HG03060 (cell line): ENCODE measurements around the gene MAST3.

ENCODE experiments used
- ATAC-seq: cut with Tn5 transposase; IDR thresholded peaks from one replicate; pipeline ENCODE4 v1.9.1; 2021; ENCODE audit warnings: low read depth, moderate number of reproducible peaks; ENCODE audit not compliant: unreplicated experiment

MAST3 gene

DNA sequence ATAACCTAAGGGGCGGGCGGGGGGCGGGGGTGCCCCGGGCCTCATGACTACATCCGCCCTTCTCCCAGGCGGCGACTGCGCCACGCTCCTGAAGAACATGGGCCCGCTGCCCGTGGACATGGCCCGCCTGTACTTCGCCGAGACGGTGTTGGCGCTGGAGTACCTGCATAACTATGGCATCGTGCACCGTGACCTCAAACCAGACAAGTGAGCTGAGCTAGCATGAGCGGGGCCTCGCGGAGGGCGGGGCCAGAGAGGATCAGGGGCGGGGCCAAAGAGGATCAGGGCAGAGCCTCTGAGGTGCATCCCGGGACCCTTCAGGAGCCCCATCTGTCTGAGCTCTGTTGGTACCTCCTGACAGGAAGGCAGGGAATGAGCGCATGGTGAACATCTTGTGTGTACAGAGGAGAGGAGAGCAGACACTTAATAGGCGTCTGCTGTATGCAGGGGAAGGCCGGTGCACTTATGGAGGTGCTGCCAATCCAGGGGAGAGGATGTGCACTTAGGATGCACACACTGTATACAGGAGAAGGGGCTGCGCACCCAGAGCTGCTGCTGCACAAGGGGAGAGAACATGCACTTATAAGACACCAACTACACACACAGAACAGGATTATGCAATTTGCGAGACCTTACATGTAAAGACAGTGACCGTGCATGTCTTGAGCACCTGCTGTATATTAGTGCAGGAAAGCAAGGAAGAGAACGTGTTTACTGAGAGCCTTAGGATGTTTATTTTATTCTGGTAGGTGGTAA lies 34.4 kb downstream of the MAST3 start:
- no peak for ATAC-seq

- no peak for ATAC-seq
These were observed 38.4 kb downstream of the MAST3 start for GRCh38 chr19:18135712-18136584.

DNA sequence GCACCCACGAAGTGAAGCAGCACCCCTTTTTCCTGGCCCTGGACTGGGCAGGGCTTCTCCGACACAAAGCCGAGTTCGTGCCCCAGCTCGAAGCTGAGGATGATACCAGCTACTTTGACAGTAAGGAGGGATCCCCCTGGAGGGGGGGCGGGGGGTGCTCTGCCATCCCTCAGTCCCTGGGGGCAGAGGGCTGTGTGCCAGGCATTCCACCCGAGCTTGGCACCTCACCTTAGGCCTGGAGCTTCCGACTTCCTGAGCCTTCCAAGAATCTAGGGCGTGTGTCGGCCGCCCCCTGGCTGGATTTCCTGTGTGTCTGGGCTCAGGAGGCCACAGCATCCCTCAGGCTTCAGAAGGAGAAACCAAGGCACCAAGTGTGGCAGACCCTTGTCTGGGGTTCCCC lies 39.7 kb downstream of the MAST3 start:
- no peak for ATAC-seq

- no peak for ATAC-seq
These were observed 40.2 kb downstream of the MAST3 start for GRCh38 chr19:18137657-18138339.

GRCh38 chr19:18140473-18140872 lies 42.9 kb downstream of the MAST3 start:
- no peak for ATAC-seq

GRCh38 chr19:18141031-18141430 lies 43.5 kb downstream of the MAST3 start:
- ATAC-seq: no peak

GRCh38 chr19:18143902-18144301 lies 46.3 kb downstream of the MAST3 start:
- no peak for ATAC-seq

- ATAC-seq: no peak
These were observed 46.8 kb downstream of the MAST3 start for GRCh38 chr19:18144361-18144760.

DNA sequence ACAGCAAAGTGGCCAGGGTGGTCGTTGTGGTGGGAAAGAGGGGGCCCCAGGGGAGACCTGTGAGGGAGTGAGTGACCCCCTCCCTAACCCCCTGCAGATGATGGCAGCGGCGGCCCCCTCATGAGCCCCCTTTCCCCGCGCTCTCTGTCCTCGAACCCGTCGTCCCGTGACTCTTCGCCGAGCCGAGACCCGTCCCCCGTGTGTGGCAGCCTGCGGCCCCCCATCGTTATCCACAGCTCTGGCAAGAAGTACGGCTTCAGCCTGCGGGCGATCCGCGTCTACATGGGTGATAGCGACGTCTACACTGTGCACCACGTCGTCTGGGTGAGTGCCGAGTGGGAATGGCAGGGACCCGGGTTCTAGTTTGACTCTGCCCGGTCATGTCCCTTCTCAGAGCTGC lies 47.3 kb downstream of the MAST3 start:
- ATAC-seq: no peak

GRCh38 chr19:18145391-18145999 lies 47.9 kb downstream of the MAST3 start:
- no peak for ATAC-seq

- ATAC-seq: no peak
These were observed 49.8 kb downstream of the MAST3 start for GRCh38 chr19:18147396-18147795.

GRCh38 chr19:18149596-18149975 lies 52.0 kb downstream of the MAST3 start:
- ATAC-seq: no peak

DNA sequence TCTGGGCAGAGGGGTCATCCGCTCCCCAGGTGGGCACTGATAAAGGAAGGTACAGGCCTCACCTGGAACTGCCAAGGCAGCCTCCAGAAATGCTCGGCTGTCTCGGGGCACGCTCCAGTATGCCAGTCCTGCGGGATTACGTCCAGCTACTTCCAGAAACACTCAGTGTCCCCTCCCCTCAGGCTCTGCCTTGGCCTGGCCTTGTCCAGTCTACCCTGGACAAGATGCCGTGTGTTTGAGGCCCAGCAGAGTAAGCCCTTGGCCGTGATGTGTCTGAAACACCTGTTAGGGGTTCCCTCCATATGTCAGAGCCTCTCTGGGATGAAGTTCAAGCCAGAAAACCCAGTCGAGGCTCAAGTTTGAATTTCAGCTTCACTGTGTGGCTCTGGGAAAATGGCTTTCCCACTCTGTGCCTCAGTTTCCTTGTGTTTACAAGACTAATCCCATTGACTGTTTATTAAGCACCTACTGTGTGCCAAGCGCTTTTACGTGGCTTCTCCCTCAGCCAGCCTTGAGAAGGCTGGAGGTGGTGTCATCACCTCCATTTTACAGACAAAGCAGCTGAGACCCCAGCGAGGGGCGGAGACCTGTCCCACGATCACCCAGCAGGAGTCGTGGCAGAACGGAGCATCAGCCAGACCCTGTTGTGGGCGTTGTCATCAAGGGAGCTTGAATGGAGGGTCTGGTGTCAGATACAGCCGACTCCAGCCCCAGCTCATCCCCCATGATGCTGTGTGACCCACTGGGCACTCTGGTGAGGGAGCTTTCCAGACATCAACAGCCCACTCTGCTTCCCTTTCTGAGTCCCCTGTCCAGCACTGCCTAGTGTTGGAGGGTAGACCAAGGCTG lies 53.4 kb downstream of the MAST3 start:
- no peak for ATAC-seq

DNA sequence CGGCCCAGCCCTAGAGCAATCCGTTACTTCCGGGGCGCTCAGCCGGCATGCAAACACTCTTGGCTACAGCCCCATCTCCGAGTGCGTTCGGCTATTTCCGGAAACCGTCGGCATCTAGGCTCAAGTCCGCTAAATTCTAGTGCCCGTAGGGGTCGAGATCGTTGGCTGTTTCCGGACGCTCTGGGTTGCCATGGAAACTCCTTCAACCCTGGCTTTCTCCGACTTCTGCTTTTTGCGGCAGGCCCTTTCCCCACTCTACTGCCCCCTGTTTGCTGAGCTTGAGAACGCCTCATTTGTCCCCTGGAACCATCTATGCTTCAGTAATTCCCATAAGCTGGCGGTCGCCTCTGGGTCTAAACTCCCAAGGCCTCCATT lies 54.9 kb downstream of the MAST3 start:
- ATAC-seq: peak; percentile 75

DNA sequence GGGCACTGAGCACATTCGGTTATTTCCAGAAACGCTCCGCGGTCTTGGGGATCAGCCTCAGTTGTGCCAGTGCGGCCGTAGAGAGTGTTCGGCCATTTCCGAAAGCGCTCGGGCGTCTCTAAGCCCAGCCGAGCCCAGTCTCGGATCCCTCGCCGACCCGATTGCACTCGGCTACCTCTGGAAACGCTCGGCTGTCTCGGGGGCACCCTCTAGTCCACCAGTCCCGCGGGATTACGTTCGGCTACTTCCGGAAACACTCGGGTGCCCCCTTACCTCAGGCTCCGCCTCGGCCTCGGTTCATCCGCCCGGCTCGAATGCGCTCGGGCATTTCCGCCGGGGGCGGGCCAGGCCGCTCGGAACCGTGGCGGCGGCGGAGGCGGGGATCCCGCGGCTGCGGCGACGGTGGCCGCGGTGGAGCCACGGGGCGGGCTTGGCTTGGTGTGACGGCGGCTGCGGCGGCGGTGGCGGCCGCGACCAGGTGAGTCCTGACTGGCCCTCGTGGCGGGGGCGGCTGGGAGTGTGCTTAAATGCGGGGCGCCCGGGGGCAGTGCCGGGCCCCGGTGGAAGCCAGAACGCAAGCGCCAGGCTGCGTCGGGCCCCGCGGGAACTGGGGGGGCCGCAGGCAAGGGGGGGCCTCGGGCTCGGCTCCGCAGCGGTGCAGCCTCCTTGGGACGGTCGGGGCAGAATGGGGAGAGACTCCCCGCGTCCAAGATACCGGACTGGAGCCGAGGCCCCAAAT lies 55.4 kb downstream of the MAST3 start, which contains the start of gene PIK3R2:
Gene PIK3R2, plus strand, starts transcription at position 347 of the 739 bp plus-strand sequence. CDS start 2,717 bp downstream, outside the sequence.
- peak; percentile 49 for ATAC-seq

DNA sequence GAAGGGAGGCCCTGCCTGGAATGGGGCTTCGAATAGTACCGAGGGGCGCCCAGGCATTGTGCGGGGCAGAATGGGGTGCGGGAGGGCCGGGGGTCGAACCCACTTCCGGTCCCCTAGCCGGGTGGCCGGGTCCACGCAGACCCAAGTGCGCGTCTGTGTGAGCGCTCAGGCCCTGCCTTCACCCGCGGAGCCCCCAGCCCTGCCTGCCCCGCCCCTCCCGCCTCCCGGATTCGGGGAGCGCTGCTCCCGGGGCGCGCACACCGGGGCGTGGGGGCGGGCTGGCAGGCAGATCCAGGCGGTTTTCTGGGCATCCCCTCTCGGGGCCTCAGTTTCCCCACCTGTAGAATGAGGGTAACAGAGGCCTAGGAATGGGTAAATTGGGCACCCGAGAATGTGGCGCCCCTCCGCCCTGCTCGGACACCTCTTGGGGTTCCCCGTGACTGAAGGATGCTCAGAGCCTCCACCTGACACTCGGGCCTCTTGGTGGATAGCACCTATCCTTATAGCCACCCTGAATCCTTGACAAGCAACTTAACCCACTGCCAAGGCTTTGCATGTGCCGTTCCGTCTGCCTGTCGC lies 56.1 kb downstream of the MAST3 start:
- ATAC-seq: no peak

GRCh38 chr19:18155095-18156087 lies 57.8 kb downstream of the MAST3 start:
- ATAC-seq: no peak

DNA sequence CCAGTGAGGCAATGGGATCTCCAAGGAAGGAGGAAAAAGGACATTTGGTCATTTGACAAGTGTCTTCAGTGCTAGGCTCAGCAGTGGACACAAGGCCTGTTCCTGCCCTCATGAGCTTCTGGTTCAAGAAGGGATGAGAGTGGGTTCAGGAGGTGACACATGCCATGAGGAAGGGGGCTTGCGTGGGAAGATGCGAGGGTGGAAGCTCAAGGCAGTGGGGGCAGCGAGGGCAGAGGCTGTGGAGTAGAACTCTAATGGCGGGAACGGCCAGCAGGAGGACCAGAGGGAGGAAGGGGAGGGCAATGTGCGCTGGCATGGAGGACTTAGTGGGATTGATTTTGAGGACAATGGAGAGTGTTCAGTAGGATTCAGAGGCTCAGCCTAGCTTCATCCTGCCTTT lies 58.7 kb downstream of the MAST3 start:
- no peak for ATAC-seq
